NK-92 (cell line): ENCODE measurements around the gene GPAT2.
"Not testable (repeated sequence)": the region's sequence is repeated elsewhere in the genome, so short reads cannot be mapped to it uniquely, and the experiment has no call there.

Experiments
- DNase-seq: peaks from one replicate; lab custom pipeline; 2025; ENCODE audit not compliant: unreplicated experiment; lab: John Stamatoyannopoulos, UW

Gene GPAT2

DNA sequence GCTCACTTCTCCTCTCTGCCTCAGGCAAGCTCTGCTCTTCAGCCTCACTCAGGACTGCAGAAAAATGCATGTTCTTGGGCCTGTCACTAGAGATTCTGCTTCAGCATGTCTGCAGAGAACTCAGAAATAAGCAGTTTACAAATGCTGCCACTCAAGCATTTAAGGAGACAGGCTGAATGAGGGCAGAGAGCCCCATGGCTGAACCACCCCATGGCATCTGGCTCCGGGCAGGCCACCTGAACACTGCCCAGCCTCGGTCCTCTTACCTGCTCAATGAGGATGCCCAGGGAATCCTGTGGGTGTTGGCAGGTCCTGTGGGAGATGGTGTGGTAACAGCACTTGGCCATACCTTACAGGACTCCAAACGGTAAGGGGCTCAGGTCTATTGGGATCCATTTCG lies 31.2 kb upstream of the GPAT2 start:
- DNase-seq = not testable (repeated sequence)

DNA sequence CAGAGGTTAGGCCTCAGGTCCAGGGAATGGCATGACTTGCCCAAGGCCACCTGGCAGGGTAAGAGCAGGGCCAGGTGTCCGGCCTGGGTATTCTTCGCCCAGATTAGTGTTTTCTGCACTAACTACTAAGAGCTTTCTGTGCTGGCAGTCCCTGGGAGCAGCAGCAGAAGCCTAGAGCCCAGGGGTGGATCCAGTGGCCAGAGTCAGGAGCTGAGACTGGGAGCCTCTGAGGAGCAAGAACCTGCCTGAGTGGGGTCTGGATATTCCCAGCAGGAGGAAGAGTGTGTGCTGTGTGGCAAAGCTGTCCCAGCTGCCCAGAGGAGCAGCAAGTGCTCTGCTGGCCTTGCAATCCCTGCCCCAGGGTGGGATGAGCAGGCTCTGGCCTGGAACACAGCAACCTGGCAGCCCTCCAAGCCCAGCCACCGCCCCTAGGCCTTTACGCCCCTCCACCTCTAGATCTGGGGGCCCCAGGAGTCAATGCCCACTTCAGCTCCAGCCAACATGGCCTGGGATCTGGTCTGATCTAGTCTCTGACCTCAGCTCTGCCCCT lies 30.7 kb upstream of the GPAT2 start:
- DNase-seq = no peak

DNA sequence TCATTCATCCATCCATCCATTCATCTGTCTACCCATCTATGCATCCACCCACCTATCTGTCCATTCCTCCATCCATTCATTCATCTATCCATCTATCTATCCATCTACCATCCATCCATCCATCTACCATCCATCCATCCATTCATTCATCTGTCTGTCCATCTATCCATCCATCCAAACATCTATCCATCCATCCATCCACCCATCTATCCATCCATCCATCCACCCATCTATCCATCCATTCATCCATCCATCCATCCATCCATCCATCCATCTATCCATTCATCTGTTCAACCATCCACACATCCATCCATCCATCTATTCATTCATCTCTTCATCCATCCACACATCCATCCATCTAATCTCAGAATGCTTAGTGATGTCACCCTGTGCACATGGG lies 30.0 kb upstream of the GPAT2 start:
- DNase-seq = not testable (repeated sequence)

DNA sequence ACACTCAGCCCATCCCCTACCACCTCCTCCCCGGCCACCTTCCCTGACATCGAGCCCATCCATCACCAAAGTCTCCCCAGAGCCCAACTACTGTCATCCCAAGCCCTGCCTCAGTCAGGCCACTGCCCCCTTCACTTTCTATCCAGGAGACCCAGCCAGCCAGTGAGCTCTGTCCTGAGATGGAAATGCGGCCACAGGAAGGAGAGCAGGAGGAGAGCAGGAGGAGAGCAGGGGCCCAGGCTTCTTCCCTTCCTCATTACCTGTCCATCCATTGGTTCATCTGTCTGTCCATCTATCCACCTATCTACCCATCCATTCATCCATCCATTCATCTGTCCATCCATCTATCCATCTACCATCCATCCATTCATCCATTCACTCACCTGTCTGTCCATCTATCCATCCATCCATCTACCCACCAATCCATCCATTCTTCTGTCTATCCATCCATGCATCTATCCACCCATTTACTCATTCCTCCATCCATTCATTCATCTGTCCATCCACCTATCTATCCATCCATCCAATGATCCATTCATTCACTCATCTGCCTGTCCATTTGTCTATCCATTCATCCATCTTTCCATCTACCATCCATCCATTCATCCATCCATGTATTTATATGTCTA lies 29.4 kb upstream of the GPAT2 start:
- DNase-seq = not testable (repeated sequence)

DNA sequence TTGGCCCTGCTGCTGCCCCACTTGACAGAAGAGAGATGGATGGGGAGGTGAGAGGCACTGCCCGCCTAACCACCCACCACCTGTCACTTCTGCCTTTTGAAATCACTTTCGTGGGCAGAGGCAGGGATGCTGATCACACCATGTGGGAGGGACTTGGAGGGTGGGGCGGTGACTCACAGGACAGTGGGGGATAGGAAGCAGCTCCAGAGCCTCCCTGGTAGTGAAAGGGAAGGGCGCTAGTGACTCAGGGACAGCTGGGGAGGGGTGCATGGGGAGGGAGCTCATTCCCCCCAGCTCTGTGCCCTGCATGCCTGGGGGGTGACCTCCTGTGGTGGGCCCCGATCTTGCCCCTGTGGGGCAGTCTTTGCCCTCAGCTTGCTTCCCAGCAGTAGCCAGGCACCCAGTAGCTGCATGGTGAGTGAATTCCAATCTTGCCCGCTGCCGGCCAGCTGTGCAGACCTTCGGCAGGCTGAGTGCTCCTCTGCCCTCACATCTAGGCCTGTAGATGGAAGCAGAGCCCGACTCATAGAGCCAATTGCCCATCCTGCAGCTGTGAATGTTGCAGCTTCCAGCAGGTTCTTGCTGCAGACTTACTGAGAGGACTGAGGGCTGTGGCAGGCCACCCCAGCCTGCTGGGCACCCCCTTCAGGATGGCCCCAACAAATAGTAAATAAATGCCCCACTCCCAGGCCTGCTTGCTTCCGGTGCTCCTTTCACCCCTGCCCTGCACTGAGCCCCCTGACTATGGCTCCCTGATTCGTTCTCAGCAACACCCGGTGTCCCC lies 28.6 kb upstream of the GPAT2 start:
- not testable (repeated sequence) for DNase-seq

DNA sequence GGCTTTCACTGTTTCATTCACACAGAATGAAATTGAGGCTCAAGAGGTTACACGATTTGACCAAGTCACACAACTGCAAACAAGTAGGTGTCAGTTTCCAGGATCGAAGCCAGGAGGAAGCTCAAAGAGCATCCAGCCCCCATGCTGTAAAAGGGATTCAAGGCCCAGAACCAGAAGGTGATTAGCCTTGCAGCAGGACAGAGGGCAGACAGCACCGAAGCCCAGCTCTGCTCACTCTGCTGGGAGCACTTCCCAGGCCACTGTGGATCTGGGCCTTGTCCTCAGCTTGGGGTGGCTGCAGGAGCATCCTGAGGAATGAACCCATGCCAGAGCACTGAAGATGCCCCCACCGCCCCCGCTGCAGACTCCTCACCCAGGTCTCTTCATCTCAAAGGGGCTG lies 27.8 kb upstream of the GPAT2 start:
- not testable (repeated sequence) for DNase-seq

DNA sequence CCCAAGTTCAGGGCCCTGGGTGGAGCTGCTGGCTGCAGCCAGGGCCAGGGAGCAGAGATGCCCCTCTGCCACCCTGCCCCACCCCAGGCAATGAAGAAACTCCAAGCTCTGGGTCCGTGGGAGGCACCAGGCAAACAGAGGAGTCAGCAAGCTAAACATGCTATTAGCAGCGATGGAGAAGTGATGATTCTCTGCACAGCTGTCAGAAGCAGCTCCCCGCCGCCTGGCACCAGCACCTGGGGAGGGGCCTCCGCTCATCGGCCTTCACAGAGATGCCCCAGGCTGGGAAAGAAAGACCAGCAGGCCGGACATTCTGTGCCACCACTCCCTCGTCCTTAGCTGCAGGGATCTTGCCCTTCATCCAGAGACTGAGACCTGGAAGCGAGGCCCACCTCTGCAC lies 27.2 kb upstream of the GPAT2 start:
- not testable (repeated sequence) for DNase-seq

DNA sequence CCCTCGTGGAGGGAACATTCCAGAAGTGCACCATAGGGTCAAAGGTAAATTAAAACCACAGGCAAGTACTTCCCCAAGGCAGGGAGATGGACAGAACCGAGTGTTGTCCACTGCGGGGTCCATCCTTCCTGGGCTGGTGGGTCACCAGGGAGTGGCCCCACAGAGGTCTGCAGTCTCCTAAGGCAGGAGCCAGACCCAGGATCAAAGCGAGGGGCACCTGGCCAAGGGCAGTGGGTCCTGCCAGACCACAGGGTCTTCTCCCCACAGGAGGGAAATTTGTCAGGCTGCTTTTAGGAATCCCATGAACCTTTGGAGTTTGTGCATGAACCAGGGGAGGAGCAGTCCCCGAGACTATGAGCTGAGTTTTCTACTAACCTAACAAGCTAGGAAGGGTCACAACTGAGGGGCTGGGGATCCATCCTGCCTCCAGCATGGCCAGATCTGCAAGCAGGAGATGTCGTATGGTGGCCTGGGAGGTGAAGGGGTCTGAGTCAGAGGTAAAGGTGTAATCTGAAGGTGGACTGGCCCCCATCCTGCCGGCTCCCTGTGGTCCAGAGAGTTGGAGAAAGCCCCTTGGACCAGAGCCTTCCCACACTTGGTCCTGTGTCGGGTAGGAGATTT lies 26.6 kb upstream of the GPAT2 start:
- DNase-seq = not testable (repeated sequence)

DNA sequence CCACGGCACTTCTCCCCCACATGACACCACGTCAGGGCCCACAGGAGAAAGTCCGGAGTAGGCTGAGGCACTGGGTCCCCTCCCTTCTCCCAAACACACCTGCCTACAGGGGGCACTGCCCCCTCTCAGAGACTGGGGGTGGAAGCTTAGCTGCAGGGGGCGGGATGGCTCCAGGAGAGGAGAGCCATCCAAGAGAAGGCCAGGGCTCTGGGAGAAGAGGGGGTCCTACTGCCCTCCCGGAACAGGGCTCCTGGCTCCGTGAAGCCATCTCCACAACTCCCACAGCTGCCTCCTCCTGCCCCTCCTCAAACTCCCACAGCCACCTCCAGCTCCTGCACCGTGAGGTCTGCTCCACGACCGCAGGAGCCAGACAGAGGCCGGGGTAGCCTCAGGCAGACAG lies 25.6 kb upstream of the GPAT2 start:
- not testable (repeated sequence) for DNase-seq

DNA sequence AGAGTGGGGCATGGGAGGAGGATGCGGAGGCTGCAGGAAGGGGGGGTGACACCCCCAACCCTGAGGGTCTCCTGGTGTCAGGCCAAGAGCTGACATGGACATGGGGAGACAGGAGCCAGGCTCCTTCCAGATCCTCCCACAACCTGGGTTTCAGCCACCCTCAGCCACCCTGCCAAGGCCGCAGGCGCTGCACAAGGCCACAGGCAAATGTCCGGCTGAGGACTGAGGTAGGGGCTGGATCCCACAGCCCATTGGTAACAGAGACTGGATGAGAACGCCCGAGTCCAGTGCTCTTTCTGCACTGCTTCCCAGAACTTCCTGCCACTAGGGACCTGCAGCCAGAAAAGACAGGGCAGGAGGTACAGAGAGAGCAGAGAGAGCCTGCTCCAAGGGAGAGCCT lies 24.7 kb upstream of the GPAT2 start:
- not testable (repeated sequence) for DNase-seq

DNA sequence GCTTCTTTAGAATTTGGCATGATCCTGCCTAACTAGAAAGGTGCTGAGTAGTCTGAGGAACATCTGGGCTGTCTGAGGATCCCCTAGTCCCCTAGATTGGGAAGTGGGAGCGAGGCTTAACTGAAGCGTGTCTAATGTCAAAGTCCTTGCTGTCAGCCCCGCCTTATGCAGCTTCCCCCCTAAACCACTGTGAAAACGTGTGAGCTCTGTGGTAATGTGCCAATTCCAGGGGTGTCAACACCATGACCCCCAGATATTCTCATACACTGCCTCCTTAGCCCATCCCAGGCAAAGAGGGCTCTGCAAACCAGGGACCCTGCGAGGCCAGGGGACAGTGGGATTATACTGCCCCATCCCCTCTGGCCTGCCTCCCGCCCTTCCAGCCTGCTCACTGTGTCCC lies 21.1 kb upstream of the GPAT2 start:
- not testable (repeated sequence) for DNase-seq

DNA sequence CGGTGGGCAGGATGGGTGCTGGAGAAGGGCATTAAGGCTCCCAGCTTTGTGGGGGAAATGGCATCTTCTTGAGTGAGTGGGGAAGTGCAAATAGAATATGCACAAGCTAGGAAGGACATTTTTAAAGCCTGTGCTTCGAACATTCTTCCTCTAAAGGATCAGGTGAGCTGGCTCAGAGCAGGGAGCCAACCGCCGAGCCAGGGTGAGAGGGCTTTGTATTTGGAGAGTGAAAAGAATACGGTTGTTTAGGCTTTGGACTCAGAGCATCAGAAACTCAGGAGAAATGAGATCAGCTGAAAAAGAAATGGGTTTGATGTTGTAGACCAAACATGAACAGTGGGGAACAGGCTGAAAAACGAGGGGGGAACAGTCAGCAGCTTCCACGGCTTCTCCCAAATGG lies 19.8 kb upstream of the GPAT2 start:
- not testable (repeated sequence) for DNase-seq

DNA sequence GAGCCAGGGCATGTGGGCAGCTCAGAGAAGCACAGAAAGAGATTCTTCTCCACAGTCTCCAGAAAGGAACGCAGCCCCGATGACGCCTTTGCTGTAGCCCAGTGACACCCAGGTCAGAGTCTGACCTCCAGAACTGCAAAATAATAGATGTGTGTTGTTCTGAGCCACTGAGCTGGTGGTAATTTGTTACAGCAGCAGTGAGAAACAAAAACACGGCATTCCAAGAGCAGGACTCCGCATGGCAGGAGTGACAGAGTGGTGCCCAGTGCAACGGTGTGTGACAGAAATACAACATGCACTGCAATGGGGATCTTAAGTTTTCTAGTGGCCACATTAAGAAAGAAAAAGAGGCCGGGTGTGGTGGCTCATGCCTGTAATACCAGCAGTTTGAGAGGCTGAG lies 18.7 kb upstream of the GPAT2 start:
- DNase-seq = not testable (repeated sequence)

DNA sequence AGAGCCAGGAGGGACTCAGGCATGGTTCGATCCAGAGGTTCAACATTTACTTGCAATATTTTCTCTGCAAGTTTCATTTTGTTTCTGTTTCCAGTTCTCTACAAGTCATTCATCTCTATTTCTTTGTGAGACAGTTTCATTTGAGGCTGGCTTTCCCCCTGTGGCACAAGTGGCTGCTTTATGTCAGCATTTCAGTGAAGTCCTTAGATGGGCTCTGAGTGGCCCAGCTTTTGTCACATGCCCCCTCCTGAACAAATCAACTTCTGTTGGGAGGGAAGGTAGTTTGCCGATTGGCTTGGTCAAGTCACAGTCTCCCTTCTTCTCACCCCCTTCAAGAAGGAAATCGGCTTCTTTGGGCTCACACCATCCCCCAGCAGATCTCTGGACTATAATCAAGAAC lies 17.9 kb upstream of the GPAT2 start:
- not testable (repeated sequence) for DNase-seq

DNA sequence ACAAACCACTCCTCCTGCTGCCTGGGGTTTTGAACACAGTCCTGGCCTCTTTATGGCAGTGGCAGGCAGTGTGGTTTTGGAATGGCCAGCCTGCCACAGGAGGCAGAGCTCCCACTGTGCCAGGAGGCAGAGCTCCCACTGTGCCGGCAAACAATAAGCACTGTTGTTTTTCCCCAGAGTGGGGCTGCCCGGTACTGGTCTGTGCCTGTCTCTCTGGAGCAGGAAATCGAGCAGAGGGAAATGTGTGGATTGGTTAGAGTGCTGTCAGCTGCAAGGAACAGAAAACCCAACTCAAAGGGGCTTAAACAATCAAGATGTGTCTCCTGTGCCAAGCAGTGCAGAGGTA lies 15.2 kb upstream of the GPAT2 start:
- not testable (repeated sequence) for DNase-seq

DNA sequence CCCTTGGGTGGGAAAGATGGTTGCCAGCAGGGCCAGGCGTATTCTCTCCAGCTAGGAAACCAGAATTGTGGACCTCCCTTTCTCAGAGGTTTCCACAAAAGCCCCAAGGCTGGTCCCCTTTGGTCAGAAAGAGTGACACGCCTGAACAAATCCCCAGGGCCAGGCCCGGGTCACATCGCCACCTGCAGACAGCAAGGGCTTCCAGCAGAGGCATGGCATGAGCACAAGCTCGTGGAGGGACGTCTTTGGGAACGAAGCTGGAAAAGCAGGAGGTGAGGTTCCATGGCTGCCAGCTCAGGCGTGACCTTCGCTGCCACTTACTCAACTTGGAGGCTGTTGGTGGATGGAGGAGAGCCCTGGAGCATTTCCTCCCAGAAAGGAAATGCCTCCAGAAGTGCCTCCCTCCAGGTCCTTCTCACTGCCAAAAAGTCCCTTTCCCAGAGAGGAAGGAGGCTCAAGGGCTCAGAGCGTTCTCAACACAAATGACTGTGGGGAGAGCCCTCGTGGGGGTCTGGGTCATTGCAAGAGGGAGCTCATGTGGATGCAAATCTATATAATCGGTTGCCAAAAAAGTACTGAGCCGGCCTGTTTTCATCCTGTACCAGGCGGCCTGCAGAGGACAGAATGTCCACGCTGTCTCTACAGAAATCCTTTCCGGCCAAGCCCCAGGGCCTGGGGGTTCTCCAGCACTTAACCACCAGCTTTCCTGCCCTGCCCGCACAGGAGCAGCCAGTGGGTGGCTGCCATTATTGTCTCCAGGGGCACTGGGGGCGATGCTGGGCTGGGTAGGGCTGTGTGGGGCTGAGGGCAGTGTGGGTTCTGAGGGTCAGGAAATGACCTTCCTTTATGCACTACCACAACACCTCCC lies 14.6 kb upstream of the GPAT2 start:
- not testable (repeated sequence) for DNase-seq

DNA sequence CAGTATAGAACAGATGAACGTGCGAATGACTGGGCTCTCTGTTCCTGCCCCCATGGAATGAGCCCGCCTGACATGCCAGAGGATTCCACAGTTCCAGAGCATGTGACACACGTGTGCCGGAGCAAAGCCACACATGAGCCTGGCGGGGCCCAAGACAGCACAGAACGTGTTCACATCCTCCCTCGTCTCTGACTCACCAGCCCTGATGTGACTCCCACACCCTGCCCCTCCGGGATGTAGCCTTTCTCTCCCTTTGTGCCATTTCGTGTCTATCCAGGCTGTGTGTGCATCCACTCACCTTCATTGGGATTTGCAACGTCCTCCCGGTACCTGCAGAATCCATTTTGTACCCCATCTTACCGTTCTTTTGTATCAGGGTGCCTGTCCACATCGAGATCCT lies 838 bp upstream of the GPAT2 start:
- not testable (repeated sequence) for DNase-seq

DNA sequence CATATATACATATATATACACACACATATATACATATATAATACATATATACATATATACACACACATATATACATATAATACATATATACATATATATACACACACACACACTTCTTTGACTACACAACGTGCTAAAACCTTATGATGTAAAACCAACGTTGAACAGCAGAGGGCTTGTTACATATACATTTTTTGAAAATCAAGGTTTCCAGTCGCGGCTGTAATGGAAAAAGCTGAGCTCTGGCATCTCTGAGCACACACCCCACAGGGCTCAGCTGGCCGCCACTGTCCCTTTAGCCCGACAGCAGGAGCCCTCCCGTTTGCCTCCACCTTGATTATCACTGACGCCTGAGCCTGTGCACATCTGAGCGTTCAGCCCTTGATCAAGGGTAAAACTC lies 719 bp downstream of the GPAT2 start:
- DNase-seq = not testable (repeated sequence)

DNA sequence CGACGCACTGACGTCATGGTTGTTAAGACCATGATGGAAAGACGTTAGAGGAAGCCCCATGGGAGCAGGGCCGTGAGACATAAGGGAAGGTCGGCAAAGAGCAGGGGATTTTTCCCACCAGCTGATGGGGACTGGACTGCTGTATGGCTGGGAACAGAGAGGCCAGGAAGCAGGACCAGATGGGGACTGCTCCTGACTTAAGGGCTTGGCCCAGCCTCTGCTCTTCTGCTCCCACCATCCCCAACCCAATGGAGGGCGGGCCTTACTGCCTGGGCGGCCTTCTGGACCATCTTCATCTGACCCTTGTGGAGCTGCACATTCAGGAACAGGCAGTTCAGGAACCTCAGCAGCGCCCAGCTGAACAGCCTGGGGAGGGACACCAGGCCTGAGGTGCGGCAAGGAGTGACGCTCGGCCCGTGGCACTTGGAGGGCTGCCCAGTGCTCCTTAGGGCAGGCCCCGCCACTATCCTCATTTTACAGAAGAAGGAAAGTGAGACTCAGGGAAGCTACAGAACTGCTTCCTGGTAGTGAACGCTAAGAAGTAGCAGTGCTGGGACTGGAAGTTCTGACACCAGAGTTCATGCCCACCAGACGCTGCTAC lies 6.9 kb downstream of the GPAT2 start:
- not testable (repeated sequence) for DNase-seq

DNA sequence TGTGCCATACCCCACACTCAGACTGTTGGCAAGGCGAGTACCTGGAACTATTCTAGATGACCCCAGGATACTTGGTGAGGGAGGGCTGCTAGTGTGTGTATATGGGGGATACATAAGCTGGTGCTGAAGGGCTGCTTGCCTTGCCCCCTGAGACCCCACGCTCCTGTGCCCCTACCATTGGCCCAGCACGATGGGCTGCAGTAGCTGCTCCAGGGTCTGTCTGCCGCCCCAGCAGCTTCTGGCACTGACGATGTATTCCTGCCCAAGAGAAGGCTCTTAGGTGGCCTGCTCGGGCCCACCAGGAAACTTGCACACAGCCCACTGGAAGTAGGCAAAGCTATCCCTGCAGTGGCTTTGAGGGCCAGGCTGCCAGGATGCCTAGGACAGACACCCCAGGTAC lies 9.0 kb downstream of the GPAT2 start:
- not testable (repeated sequence) for DNase-seq

DNA sequence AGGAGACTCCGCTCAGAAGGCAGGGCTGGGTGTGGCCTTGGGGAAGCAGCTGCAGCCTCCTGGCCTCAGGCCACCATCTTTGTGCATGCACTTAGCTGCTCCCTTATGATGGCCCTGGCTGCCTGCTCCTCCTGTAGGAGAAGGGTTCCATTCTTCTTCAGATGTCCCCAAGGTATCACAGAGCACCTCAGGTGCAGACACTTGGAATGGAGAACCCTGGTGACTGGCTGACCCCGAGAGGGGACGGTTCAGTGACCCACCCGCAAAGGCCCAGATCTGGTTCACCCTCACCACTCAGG lies 9.6 kb downstream of the GPAT2 start:
- DNase-seq = no peak
